IPS-15b (cell line): ENCODE data around the gene RIMS4.

Experiments used
- H3K27me3 ChIP-seq: one replicate; pipeline ENCODE4 v1.6.1; 2013; ENCODE audit warnings: low read length; ENCODE audit not compliant: control insufficient read depth, insufficient read depth
- H3K36me3 ChIP-seq: one replicate; pipeline ENCODE4 v1.6.1; 2013; ENCODE audit warnings: low read length; ENCODE audit not compliant: control insufficient read depth, insufficient read depth
- H3K4me1 ChIP-seq: one replicate; pipeline ENCODE4 v1.6.1; 2013; ENCODE audit warnings: mild to moderate bottlenecking, low read length; ENCODE audit not compliant: control insufficient read depth, insufficient read depth
- H3K4me3 ChIP-seq: one replicate; pipeline ENCODE4 v1.5.1; 2013; ENCODE audit warnings: low read depth, low read length
- H3K9ac ChIP-seq: one replicate; pipeline ENCODE4 v1.6.1; 2013; ENCODE audit warnings: low read depth, mild to moderate bottlenecking, low read length
- H3K9me3 ChIP-seq: one replicate; pipeline ENCODE4 v1.6.1; 2013; ENCODE audit warnings: mild to moderate bottlenecking, low read length; ENCODE audit not compliant: control insufficient read depth, insufficient read depth

The RIMS4 gene

DNA sequence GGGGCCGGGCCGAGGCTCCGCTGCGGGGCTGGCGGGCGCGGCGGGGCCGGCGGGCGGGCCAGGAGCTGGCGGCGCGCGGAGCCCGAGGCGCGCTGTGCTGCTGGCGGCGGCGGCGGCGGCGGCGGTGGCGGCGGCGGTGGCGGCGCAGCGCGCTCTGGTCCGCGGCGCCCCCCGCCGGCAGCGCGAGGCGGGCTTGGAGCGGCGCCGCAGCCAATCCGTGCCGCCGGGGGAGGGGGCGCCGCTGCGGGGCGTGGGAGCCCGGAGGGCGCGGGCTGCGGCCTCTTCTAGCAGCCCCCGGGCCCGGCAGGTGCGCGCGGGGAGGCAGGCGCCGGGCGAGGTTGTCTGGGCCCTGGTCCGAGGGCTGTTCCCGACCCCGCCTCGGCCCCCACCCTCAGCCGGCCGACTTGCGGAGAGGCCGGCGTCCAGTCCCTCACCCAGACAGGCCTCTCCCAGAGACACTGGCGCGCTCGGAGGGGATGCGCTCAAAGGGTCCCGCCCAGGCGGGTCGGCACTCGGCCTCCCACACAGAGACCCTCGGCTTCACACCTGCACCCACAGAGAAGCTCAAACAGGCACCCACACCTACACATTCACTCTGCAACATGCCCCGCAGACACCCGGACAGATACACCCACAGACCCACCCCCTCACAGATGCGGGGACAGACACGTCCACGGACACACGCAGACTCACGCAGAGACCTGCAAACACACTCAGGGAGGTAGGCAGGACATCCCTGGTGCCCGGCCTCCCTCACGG lies at the start of gene RIMS4:
Gene RIMS4, minus strand, starts transcription at position 156 of the 759 bp plus-strand sequence. CDS start 275 bp downstream, outside the sequence.
- no peaks in the 10 kb centered on the region for H3K36me3 ChIP-seq
- peaks cover 10% of the 10 kb centered on the region for H3K4me1 ChIP-seq
- peak within 1 kb of the TSS; percentile 71 for H3K4me3 ChIP-seq
- no peak within 1 kb of the TSS for H3K9ac ChIP-seq
- peaks cover 44% of the 10 kb centered on the region for H3K27me3 ChIP-seq
- no peaks in the 10 kb centered on the region for H3K9me3 ChIP-seq

DNA sequence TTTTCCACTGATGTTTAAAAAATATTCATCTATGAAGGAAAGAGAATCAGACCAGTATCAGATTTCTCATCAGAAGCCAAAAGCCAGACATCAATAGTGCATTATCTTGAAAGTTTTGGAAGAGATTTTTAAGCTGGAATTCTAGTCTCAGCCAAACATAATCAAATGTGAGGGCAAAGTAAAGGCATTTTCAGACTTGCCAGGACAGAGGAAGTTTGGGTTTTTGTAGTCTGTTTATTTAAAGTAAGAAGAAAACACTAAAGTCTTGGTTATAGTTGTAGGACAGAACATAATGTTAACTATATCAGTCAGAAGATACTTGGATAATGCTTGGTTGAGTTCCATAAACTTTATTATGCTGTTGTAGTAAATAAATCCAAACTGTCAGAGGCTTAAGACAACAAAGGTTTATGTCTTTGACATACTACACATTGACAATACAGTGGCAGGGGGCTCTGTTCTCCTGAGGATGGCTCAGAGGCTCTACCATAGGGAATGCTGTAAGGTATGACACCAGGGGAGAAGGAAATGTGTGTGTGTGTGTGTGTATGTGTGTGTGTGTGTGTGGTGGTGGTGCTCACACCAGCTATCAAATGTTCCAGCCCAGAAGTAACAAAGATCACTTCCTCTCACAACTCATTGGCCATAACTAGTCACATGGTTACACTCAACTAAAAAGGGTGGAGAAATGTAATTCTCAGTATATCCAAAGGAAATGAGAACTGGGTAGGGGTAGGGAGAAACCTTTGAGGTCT lies 48.4 kb upstream of the RIMS4 start:
- no peak overlapping the region for H3K9ac ChIP-seq
- no peaks in the 10 kb centered on the region for H3K4me1 ChIP-seq
- no peaks in the 10 kb centered on the region for H3K27me3 ChIP-seq
- H3K36me3 ChIP-seq = no peaks in the 10 kb centered on the region
- H3K9me3 ChIP-seq = no peaks in the 10 kb centered on the region
- no peak overlapping the region for H3K4me3 ChIP-seq

DNA sequence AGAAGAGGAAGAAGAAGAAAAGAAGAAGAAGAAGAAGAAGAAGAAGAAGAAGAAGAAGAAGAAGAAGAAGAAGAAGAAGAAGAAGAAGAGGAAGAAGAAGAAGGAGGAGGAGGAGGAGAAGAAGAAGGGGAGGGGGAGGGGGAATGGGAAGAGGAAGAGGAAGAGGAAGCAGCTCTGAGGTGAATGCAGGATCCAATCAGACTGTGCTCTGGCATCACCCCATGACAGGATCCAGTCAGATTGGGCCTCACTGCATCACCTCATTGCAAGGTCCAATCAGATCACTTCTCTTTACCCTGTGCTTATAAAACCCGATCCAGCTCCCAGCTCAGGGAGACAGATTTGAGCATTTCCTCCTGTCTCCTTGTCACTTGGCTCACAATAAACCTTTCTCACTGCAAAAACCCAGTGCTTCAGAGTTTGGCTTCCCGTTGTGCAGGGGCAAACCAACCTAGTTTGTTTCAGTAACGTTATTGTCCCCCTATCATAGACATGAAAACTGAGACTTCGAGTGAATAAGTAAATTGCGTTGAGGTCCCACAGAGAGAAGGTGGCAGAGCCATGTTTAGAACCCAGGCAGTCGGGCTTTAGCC lies 46.6 kb upstream of the RIMS4 start:
- no peak overlapping the region for H3K4me3 ChIP-seq

DNA sequence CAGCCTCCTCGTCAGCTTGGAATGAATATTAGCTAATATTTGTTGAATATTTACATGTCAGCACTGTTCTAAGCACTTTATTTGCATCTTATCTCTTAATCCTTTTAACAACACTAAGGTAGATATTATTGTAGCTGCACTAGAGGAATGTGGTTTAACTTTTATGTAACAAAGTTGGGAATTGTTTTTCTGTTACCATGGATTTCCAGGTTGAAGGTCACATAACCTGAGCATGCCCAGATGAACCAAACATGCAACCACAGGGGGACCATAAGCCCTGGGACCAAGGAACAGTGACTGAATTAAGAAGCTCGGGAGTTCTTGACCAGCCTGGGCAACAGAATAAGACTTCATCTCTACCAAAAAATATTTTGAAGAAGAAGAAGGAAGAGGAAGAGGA lies 46.1 kb upstream of the RIMS4 start:
- Histone ChIP-seq H3K36me3 (no peaks in the 10 kb centered on the region), H3K4me3 (no peak overlapping the region), H3K9me3 (no peaks in the 10 kb centered on the region), H3K9ac (no peak overlapping the region), H3K4me1 (no peaks in the 10 kb centered on the region), H3K27me3 (no peaks in the 10 kb centered on the region)

More for the DNA sequence above, 46.6 kb upstream of the RIMS4 start:
- Histone ChIP-seq H3K9ac (no peak overlapping the region), H3K9me3 (no peaks in the 10 kb centered on the region), H3K4me1 (no peaks in the 10 kb centered on the region), H3K36me3 (no peaks in the 10 kb centered on the region), H3K27me3 (no peaks in the 10 kb centered on the region)

DNA sequence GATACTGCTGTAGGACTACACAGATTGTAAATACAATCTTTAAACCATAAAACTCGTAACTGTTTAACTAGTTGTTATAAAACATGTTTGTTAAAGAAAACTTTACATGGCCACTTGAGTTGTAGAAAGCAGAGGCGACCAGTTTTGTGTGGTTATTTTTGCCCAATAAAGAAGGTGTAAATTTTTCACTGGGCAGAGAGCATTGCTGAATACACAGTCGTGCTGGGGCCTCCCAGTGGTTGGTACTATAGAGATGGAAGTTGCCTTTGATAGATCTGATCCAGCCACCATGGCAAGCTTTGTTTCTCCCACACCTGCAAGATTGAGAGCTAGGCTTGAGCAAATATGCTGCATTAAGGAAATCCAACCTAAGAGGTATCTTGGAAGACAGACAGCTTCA lies 41.2 kb upstream of the RIMS4 start:
- Histone ChIP-seq H3K36me3 (no peaks in the 10 kb centered on the region), H3K9me3 (no peaks in the 10 kb centered on the region), H3K9ac (no peak overlapping the region), H3K4me1 (no peaks in the 10 kb centered on the region), H3K4me3 (no peak overlapping the region), H3K27me3 (no peaks in the 10 kb centered on the region)

DNA sequence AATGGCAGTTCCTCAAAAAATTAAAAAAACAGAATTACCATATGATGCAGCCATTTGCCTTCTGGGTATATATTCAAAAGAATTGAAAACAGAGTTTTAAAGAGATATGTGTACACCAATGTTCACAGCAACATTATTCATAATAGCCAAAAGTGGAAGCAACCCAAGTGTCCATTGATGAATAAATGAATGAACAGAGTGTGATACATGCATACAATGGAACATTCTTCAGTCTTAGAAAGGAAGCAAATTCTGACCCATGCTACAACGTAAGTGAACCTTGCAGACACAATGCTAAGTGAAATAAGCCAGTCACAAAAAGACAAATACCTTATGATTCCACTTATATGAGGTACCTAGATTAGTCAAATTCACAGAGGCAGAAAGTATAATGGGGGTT lies 40.5 kb upstream of the RIMS4 start:
- no peaks in the 10 kb centered on the region for H3K27me3 ChIP-seq
- no peaks in the 10 kb centered on the region for H3K36me3 ChIP-seq
- H3K9ac ChIP-seq = no peak overlapping the region

DNA sequence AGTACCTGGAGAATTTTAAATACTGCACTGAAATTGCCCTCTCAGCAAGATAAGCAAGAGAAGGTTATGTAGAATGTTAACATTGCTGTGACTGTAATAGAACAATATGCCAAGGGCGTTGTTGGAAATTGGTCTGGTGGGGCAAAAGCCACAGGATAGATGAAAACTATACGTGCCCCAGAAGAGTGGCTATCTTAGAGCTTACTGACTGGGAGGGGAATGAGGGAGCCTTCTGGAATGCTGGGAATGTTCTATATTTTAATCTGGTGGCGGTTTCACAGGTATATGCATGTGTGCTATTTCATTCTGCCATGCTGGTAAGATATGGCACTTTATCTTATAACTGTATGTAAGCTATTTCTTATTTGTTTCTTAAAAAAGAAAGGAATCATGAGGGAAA lies 39.9 kb upstream of the RIMS4 start:
- H3K4me3 ChIP-seq = no peak overlapping the region
- H3K36me3 ChIP-seq = no peaks in the 10 kb centered on the region
- H3K4me1 ChIP-seq = no peaks in the 10 kb centered on the region
- no peaks in the 10 kb centered on the region for H3K27me3 ChIP-seq
- H3K9ac ChIP-seq = no peak overlapping the region
- no peaks in the 10 kb centered on the region for H3K9me3 ChIP-seq

More for the DNA sequence above, 40.5 kb upstream of the RIMS4 start:
- Histone ChIP-seq H3K4me3 (no peak overlapping the region), H3K4me1 (no peaks in the 10 kb centered on the region), H3K9me3 (no peaks in the 10 kb centered on the region)

DNA sequence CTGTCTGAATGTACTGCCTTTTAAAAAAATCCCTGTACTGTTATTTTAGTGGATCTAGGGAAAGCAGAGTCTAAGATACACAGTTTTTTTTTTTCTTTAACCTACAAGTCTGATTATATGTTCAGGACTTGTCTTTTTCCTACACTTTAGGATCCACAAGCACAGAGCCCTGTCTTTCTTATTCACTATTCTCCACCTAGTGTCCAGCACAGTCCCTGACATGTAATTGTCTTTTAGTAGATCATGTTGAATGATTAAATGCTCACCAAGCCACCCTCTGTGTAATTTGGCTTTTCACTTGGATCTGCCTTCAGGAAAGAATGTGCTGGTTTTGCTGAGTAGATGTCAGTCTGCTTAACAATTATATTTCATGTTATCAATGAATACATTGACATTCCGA lies 39.4 kb upstream of the RIMS4 start:
- Histone ChIP-seq H3K36me3 (no peaks in the 10 kb centered on the region), H3K9me3 (no peaks in the 10 kb centered on the region), H3K4me1 (no peaks in the 10 kb centered on the region)

DNA sequence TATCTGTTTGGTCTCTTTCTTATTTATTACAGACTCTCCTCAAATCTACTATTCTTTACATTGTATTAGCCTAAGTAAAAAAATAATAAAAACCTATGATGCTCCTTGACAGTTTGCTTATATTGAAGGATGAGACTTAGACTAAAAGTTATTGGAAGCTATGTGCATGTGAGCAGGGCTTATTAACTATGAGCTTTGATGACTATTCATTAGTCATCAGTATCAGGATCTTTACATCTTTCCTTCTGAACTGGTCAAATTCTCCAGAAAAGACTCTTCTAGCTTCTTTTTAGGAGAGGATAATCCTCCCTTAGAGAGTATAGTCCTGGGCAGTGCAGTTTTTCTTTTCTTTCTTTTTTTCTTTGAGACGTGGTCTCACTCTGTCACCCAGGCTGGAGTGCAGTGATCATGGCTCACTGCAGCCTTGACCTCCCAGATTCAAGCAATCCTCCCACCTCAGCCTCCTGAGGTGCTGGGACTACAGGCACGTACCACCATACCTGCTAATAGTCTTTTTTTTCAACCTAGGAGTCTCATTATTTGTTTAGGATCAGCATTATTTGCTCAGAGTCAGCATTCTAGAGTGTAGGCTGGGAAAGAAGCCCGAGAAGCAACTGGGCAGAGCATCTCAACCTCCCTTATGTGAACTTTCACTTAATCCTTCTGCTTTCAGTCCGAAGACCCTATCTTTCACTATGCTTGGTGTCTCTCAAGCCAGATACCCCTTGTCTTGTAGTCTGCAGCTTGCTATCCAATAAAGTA lies 38.1 kb upstream of the RIMS4 start:
- H3K9ac ChIP-seq = no peak overlapping the region
- no peaks in the 10 kb centered on the region for H3K4me1 ChIP-seq
- no peaks in the 10 kb centered on the region for H3K9me3 ChIP-seq
- no peaks in the 10 kb centered on the region for H3K36me3 ChIP-seq
- no peak overlapping the region for H3K4me3 ChIP-seq
- H3K27me3 ChIP-seq = no peaks in the 10 kb centered on the region

More for the DNA sequence above, 39.4 kb upstream of the RIMS4 start:
- H3K27me3 ChIP-seq = no peaks in the 10 kb centered on the region
- no peak overlapping the region for H3K4me3 ChIP-seq
- H3K9ac ChIP-seq = no peak overlapping the region

DNA sequence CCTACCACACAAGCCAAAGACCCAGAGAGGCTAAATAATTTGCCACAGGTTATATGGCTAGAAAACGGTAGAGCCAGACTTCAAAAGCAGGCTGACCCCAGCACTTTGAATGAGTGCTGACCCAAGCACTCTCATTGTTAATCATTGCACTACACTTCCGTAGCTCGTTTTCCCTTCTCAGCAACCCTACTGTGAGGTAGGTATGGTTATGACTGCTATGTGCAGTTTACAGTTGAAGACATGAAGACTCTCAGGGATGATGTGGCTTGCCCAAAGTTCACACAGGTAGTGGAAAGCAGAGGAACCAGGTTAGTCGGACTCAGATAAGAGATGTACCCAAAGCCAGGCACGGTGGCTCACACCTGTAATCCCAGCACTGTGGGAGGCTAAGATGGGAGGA lies 33.5 kb upstream of the RIMS4 start:
- no peaks in the 10 kb centered on the region for H3K4me1 ChIP-seq
- H3K9ac ChIP-seq = no peak overlapping the region
- H3K4me3 ChIP-seq = no peak overlapping the region
- H3K36me3 ChIP-seq = no peaks in the 10 kb centered on the region
- H3K27me3 ChIP-seq = no peaks in the 10 kb centered on the region
- H3K9me3 ChIP-seq = no peaks in the 10 kb centered on the region

DNA sequence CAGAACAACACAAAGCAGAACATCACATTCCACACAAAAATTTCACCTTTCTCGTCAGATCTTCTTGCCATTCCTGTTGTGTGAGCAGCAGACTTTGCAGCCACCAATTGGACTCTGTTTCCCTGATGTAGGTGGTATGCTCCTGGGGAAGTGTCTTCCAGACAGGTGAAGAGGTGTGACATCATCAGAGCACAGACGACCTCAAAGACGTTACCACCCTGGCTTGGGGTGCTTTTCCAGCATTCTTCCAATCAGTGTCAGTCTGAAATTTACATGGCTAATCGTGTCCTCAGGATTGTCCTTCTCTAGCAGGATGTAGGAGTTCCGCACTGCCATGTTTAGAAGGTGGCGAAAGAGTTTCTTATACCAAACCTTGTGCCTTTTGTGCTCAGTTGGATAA lies 31.6 kb upstream of the RIMS4 start:
- H3K4me1 ChIP-seq = no peaks in the 10 kb centered on the region
- no peak overlapping the region for H3K4me3 ChIP-seq
- H3K9ac ChIP-seq = no peak overlapping the region
- H3K27me3 ChIP-seq = no peaks in the 10 kb centered on the region
- no peaks in the 10 kb centered on the region for H3K9me3 ChIP-seq
- no peaks in the 10 kb centered on the region for H3K36me3 ChIP-seq
